SKM-1 treated with dmso at 0.1 percent for 144 hours (cell line): Measurements from ENCODE around the gene AGAP1.

Experiments
- DNase-seq: peaks from one replicate; lab custom pipeline; 2025; ENCODE audit not compliant: unreplicated experiment; lab: John Stamatoyannopoulos, UW

The AGAP1 gene

GRCh38 chr2:235606004-235606715, 112.3 kb downstream of the AGAP1 start:
- DNase-seq, result no peak

DNA sequence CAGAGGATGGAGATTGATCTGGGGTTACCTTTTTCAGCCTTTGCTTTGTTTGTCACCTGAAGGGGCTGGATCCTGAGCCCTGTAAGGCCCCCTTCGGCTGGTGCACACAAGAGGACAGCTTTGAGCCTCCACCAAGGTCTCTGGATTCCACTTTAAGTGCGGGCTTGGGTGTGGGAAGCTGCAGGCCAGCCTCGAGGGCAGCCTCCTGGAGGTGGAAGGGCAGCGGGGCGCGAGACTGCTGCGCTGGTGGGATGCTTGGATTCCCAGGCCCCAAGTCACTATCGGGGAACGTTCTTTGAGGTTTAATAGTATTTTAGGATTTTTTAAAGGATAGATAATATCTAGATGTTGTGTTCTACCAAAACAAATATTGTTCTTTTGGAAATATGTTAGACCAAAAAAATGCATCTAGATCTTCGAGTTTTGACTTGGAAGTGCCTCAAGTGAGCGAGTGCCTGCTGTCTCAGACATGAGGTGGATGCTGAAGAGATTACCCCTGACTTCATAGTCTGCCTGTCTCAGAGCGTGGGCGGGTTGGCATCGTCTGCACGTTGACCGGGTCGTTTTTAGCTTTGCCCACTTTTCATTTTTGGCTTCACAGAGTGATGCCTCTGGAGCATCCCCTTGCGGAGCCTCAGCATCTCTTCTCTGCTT, 113.8 kb downstream of the AGAP1 start:
- no peak for DNase-seq

DNA sequence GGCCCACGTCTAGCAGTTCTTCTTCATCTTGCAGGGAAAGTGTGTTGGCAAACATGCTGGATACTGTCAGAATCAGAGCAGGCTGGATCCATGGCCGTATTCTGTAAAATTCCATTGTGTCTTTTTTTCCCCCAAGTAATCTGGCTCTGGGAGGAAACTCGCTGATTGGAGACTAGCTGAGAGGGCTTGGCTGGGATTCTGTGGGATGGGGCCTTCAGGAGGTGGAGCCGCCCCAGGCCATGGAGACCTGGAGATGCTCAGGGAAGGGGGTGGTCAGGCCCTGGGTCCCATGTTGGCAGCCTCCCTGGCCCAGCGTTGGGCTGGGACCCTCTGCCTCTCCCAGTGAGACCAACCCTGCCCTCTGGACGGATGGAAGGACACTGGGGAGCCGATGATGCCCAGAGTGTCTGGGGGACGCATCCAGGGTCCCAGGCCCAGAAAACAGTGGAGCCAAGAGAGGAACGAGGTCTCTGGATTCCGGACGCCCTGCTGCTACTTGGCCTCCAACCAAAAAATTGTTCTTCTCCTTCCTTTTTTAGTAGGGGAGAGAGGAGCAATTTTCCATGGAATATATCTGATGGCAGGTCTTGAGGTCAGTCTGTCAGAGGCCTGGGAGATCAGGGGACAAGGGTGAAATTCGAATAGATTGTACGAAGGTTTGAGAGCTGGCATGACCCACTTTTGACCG, 114.5 kb downstream of the AGAP1 start:
- no peak for DNase-seq

GRCh38 chr2:235609321-235609720, 115.5 kb downstream of the AGAP1 start:
- DNase-seq, result no peak

GRCh38 chr2:235609746-235610145, 115.9 kb downstream of the AGAP1 start:
- no peak for DNase-seq

- DNase-seq, result no peak
Observed at GRCh38 chr2:235610696-235611257, 116.9 kb downstream of the AGAP1 start.

- DNase-seq, result no peak
Observed at GRCh38 chr2:235611349-235611748, 117.5 kb downstream of the AGAP1 start.

- DNase-seq, result no peak
Observed at GRCh38 chr2:235611756-235612155, 117.9 kb downstream of the AGAP1 start.

DNA sequence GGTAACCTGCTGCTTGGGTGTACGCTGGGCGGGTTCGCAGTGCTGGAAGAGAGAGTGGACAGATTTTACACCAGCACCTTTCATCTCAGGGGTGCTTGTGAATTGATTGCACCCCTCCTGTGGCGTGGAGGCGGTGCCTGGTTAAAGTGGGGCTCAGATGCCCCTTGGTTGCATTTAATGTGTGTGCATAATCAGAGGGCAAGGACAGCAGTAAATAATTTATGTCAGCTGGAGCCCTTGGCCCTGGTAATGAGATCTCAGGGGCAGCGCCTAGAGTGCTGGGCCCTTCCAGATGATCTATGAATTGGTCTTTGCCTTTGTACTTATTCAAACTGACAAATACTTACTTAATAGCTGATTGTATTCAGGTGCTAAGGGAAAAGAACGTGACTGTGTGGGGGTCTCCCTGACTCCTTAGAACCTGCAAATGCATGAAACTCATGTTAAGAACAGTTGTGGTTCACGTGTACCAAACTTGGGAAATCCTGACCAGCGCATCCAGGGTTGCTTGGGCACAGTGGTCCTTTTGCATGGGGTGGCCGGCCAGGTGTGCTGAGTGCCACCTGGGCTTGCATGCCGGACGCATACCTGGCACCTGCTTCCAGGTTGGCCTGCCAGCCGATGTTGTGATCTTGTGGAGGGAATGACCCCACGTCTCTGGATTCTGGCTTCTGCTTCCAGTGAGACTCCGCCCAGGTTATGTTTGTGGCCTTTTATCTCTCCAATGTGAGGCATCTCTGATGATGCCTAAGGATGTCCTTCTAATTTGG, 118.5 kb downstream of the AGAP1 start:
- no peak for DNase-seq

GRCh38 chr2:235613649-235614048, 119.8 kb downstream of the AGAP1 start:
- DNase-seq, result no peak

DNA sequence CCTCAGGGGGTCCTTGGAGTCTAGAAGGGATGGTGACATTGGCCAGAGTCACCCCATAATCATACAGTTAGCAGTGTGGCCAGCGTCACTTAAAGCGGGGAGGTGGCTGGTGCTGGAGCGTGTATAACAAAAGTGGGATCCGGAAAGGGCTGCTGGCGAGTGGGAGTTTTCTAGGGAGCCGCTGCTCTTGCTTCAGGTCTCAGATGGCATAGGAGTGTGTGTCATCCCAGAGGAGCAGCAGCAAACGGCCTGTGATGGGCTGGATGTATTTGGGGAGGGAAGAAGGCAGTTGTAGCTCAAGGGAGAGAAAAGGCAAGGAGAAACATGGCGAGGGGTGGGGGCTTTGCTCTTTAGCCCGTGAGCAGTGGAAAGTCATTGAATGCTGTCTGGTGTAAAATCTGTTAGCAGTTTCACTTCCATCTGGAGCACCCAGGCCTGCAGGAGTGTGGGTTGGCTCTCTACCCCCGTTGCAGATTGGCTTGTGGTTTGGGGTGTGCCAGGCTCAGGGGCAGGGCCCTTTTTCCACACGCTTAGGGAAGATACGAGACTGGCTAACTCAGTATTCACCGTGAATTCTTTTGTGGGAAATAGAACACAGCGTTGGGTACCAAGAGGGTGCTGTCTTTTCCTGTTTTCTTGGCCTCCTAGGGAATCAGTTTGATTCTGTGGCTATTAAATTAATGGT, 120.5 kb downstream of the AGAP1 start:
- peak; percentile 63 for DNase-seq

DNA sequence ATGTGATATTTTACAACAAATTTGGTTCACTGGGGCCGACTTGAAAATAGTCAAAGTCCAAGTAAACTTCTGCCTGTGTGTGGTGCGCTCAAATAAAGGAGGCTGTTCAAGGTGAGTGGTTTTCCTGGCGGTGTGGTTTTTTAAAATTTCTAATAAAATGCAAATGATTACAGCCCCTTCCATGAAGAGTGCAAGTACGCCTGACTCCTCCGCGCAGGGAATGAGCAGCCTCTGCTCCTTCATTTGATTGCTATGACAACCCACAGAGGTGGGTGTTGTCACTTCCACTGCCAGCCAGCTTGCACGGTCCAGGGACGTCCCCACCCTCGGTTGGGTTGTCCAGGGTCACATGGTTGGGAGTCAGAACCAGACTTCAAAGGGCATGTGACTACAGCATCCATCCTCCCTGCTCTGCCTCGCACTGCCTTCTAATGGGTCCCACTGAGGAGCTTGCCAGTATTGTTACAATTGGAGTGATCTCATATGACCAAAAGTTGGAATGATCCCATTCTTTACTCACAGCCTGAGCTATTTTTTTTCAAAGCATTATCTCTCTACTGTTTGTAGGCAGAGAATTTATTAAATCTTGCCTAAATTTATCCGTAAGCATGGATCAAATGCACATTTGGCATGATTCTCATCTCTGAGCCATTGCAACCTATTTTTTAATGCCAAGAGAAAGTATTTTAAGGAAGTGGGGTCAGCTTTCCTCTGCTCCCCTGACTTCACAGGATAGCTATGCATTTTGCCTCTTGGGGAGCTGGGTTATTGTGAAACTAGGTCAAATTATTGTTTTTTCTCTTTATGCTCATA, 121.3 kb downstream of the AGAP1 start:
- DNase-seq, result no peak

GRCh38 chr2:235616885-235617284, 123.0 kb downstream of the AGAP1 start:
- no peak for DNase-seq

DNA sequence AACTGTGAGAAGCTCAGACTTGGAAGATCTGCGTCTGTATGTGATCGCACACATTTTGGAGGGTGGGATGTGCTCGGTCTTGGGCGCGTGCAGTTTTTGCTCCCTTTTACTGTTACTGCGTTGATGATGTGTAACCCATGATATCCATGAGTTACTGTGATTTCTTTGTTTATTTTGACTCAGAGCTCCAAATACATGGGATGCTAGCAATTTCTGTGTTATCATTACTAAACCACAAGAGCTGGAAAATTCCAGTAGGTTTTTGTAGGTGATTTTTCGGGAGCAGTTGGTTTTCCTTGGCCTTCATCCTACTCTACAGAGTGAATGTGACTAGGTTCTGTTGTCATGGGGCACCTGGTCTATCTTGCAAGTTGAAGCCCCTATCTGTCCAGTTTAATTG, 124.2 kb downstream of the AGAP1 start:
- no peak for DNase-seq

DNA sequence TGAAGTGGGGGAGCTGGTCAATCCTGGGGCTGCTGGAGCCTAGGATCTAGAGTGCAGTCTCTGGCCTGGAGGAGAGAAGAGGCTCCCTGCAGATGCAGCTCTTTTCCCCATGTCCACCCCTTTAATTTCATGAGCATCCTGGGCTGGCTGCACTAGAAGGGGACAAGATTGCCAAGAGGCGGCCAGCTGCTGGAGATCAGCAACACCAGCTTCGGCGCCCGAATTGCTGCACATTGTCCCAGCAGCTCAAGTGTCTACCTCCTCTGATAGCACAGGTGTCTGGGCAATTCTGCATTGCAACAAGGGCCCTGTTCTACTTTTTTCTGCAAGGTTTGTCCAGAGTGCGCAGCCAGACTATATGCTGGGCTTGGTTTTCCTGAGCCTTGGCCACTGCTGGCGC, 125.7 kb downstream of the AGAP1 start:
- no peak for DNase-seq

- DNase-seq, result no peak
Observed at GRCh38 chr2:235621736-235622135, 127.9 kb downstream of the AGAP1 start.

DNA sequence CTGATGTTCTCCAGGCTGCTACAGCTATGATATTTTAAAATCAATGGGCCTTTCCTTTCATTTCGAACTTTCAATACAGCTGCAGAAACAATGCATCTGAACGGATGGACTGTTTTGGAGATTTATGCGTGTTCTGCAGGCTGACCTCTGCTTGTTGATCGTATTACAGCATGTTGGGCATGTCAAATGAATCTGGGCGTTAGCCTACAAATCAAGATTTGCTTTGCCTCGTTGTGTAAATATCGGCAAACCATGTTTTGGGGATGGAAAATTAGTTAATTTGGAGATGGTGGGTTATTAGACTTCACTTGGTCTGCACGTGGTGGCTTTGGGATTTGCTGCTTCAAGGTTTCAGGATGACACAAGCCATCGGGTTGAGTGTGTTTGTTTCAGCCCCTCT, 129.3 kb downstream of the AGAP1 start:
- DNase-seq, result no peak

DNA sequence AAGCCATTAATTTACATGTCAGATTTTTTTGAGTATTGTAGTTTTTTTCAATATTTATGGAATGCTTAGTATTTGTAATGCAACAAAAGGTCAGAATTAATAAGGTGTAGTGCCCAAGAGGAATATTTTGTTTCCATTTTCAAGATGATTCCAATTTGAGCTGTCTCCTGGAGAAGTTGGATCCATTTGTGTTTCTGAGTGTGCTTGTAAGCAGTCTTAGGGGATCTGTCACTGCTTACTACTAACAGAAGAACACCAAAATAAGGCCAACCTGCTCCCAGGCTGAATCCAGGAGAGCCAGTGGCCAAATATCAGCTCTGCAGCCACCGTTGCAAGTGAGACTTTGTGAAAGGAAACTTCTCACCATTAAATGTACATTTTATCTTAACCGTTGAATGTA, 129.9 kb downstream of the AGAP1 start:
- no peak for DNase-seq

GRCh38 chr2:235626658-235627057, 132.8 kb downstream of the AGAP1 start:
- no peak for DNase-seq

- DNase-seq, result no peak
Observed at GRCh38 chr2:235627682-235628081, 133.8 kb downstream of the AGAP1 start.
